ENCODE results near the gene ANKFN1. TPM values are rescaled to one million over a fixed set of nuclear protein-coding genes. Genes with fewer than 3 reads are reported as not detected.

The ANKFN1 gene
- total RNA-seq, 1 experiment from 2014 or later: not detected

DNA sequence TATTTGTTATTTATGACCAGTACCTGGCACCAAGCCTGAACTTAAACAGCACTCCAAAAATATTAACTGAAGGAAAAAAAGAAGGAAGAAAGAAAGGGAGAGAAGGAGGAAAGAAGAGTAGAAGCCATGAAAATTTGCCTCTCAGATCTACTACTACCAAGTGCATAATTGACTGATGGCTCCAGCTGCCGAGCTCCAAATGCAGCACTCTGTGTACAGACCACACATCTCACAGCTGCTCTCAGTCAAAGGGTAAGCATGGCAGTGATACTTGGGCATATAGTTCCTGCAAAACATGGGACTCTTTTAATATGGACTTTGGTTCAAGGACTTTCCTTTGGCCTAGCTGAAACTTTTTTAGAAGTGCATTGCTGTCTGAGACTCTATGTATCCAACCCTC, 396.2 kb downstream of the ANKFN1 start:
- Histone ChIP-seq H3K4me2 (ENCODE audit: insufficient read depth, insufficient read length, low read length) (no peak overlapping the region), H2AFZ (ENCODE audit: low read length) (no peak overlapping the region), H4K8ac (replicated peaks; ENCODE audit: insufficient read length, low read depth, low read length) (no peak overlapping the region), H3K14ac (ENCODE audit: insufficient read depth, low read length) (no peak overlapping the region), H3K27ac (ENCODE audit: insufficient read length, low read depth, low read length) (no peak overlapping the region), H4K5ac (ENCODE audit: insufficient read length, low read depth, low read length) (no peak overlapping the region), H3K27me3 (ENCODE audit: insufficient read depth, low read length) (no peaks in the 10 kb centered on the region), H3K23me2 (ENCODE audit: insufficient read length, low read depth, low read length, poor library complexity, severe bottlenecking) (no peaks in the 10 kb centered on the region), H3K23ac (ENCODE audit: insufficient read length, low read depth, low read length) (no peak overlapping the region), H4K20me1 (ENCODE audit: control insufficient read depth, insufficient read depth, insufficient read length) (no peaks in the 10 kb centered on the region), H3K56ac (ENCODE audit: insufficient read length, low read depth, low read length) (no peak overlapping the region), H2BK20ac (ENCODE audit: low read depth, low read length, poor library complexity, severe bottlenecking) (no peak overlapping the region), H3K79me2 (ENCODE audit: insufficient read depth, low read length) (no peaks in the 10 kb centered on the region), H2BK12ac (ENCODE audit: insufficient read length, low read depth, low read length) (no peak overlapping the region), H3K18ac (ENCODE audit: insufficient read length, low read depth, low read length) (no peak overlapping the region), H3K9ac (ENCODE audit: extremely low read depth, insufficient read length, low read length) (no peak overlapping the region), H4K91ac (ENCODE audit: insufficient read length, low read depth, low read length) (no peak overlapping the region), H2BK15ac (ENCODE audit: low read depth, low read length) (no peak overlapping the region), H3K79me1 (ENCODE audit: insufficient read depth, low read depth, low read length, poor library complexity, severe bottlenecking) (no peaks in the 10 kb centered on the region), H2BK120ac (ENCODE audit: low read depth, low read length, poor library complexity, severe bottlenecking) (no peak overlapping the region), H3K9me3 (ENCODE audit: control insufficient read depth, low read depth, low read length) (no peaks in the 10 kb centered on the region), H3K4me1 (ENCODE audit: insufficient read depth, low read length) (no peaks in the 10 kb centered on the region), H2AK5ac (ENCODE audit: insufficient read length, low read length) (no peak overlapping the region), H3T11ph (ENCODE audit: low read length) (no peak overlapping the region), H3K4ac (ENCODE audit: low read depth, low read length) (no peak overlapping the region), H2BK5ac (ENCODE audit: insufficient read length, low read length) (no peak overlapping the region)
- Mint-ChIP-seq H3K9me3 (peaks cover 8 to 9% of the 10 kb centered on the region in 2 experiments; a peak in 4 of 5 replicates), H3K27me3 (ENCODE audit: low read depth) (0 out of 2 replicates have a peak, but pooled peaks cover 3% of the 10 kb centered on the region), H3K4me3 (no peak overlapping the region), H3K4me1 (peaks cover 7 to 14% of the 10 kb centered on the region in 2 experiments), H3K27ac (no peak overlapping the region), H3K36me3 (ENCODE audit: insufficient read depth in 1 of 3, low read depth in 3 of 3) (no peaks in the 10 kb centered on the region)
- TF ChIP-seq, protein P1, sequence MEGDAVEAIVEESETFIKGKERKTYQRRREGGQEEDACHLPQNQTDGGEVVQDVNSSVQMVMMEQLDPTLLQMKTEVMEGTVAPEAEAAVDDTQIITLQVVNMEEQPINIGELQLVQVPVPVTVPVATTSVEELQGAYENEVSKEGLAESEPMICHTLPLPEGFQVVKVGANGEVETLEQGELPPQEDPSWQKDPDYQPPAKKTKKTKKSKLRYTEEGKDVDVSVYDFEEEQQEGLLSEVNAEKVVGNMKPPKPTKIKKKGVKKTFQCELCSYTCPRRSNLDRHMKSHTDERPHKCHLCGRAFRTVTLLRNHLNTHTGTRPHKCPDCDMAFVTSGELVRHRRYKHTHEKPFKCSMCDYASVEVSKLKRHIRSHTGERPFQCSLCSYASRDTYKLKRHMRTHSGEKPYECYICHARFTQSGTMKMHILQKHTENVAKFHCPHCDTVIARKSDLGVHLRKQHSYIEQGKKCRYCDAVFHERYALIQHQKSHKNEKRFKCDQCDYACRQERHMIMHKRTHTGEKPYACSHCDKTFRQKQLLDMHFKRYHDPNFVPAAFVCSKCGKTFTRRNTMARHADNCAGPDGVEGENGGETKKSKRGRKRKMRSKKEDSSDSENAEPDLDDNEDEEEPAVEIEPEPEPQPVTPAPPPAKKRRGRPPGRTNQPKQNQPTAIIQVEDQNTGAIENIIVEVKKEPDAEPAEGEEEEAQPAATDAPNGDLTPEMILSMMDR (conservative IDR thresholded peaks at IDR 0.05): no peak
- DNase-seq: no peak
- WGBS (ENCODE audit: extremely low coverage, insufficient read length, low lambda C conversion rate): no CpG with 5 or more reads among the region's 1 CpG
